A549 (cell line): ENCODE data around the gene TDP1. TPM values are rescaled to one million over a fixed set of nuclear protein-coding genes. Genes with fewer than 3 reads are reported as not detected.

Source experiments
- ATAC-seq, 2 experiments: fragments of 200-7000 bp in 1 of 2; fragments of >200 bp in 1 of 2; cut with Nextera tagmentation in 1 of 2; cut with Tn5 transposase in 1 of 2; 3 replicates each; pipeline versions ENCODE4 v1.8.0 to v1.9.1; 2018 to 2020; ENCODE audit warnings: mild to moderate bottlenecking in 1 of 2, moderate library complexity in 1 of 2
- CTCF ChIA-PET: fragments of 300-600 bp; sonication (Branson Sonifier 250); formaldehyde crosslinking; extraction: SDS; loops from one replicate; lab custom pipeline; 2021; ENCODE audit warnings: antibody characterized with exemption, inconsistent platforms; lab: Yijun Ruan, JAX
- POLR2A ChIA-PET: fragments of 350-600 bp; formaldehyde crosslinking; extraction: SDS; loops from one replicate; lab custom pipeline; 2021; ENCODE audit warnings: antibody characterized with exemption, inconsistent platforms; lab: Yijun Ruan, JAX
- DNase-seq, 2 experiments: peaks; one replicate each; pipeline versions ENCODE4 v3.0.0 to v3.0.0-alpha.2; 2011 to 2016; ENCODE audit warnings: low read depth in 1 of 2, low spot score in 1 of 2
- FAIRE-seq: peaks from 2 replicates; lab custom pipeline; 2011; peaks lifted over from hg19 to GRCh38; lab: Jason Lieb, UNC
- H3K27ac ChIP-seq, 2 experiments: fragments of >200 bp; sonication (Bioruptor Twin); formaldehyde crosslinking; 3 replicates each; pipeline ENCODE4 v1.5.1; 2016 to 2017
- H3K4me1 ChIP-seq: fragments of >200 bp; sonication (Bioruptor Twin); formaldehyde crosslinking; 3 replicates; pipeline ENCODE4 v1.6.1; 2016
- H3K4me2 ChIP-seq: fragments of >200 bp; sonication (Bioruptor Twin); formaldehyde crosslinking; 3 replicates; pipeline ENCODE4 v1.6.1; 2016
- H3K4me3 ChIP-seq: fragments of >200 bp; sonication (Bioruptor Twin); formaldehyde crosslinking; 3 replicates; pipeline ENCODE4 v1.5.1; 2016
- H3K9me3 ChIP-seq: fragments of >200 bp; sonication (Bioruptor Twin); formaldehyde crosslinking; 3 replicates; pipeline ENCODE4 v1.6.1; 2016
- BCL3 ChIP-seq: fragments of >200 bp; sonication (Bioruptor Twin); formaldehyde crosslinking; IDR thresholded peaks from 3 replicates; pipeline ENCODE4 v1.6.1; 2016
- BHLHE40 ChIP-seq: IDR thresholded peaks from 2 replicates; pipeline ENCODE4 v1.6.1; 2012; ENCODE audit warnings: low read depth, low read length, inconsistent platforms
- CBX2 ChIP-seq: fragments of 200-600 bp; sonication (generic); IDR thresholded peaks from 2 replicates; pipeline ENCODE4 v1.6.1; 2016; ENCODE audit warnings: low read depth, mild to moderate bottlenecking, borderline replicate concordance
- CEBPB ChIP-seq, 2 experiments: fragments of >200 bp in 1 of 2; sonication (Bioruptor Twin) in 1 of 2; formaldehyde crosslinking in 1 of 2; IDR thresholded peaks; 2 replicates each; pipeline ENCODE4 v1.6.1; 2012 to 2016
- EHMT2 ChIP-seq: fragments of 200-600 bp; sonication (generic); IDR thresholded peaks from 2 replicates; pipeline ENCODE4 v1.6.1; 2016; ENCODE audit warnings: antibody characterized with exemption, low read depth, mild to moderate bottlenecking, moderate library complexity
- EP300 ChIP-seq, 2 experiments: fragments of >200 bp; sonication (Bioruptor Twin); formaldehyde crosslinking; IDR thresholded peaks; 2 replicates in 1 of 2; 3 replicates in 1 of 2; pipeline ENCODE4 v1.6.1; 2016 to 2017
- ESRRA ChIP-seq: fragments of 150-350 bp; IDR thresholded peaks from 2 replicates; pipeline ENCODE4 v1.6.1; 2014; ENCODE audit warnings: mild to moderate bottlenecking, low read length, borderline replicate concordance
- FOSB ChIP-seq: fragments of 250-450 bp; sonication (Bioruptor Pico); IDR thresholded peaks from 2 replicates; pipeline ENCODE4 v1.5.0; 2020; ENCODE audit warnings: mild to moderate bottlenecking, moderate library complexity
- FOSL2 ChIP-seq, 2 experiments: fragments of 450-650 bp in 1 of 2; fragments of >200 bp in 1 of 2; sonication (Bioruptor Twin) in 1 of 2; formaldehyde crosslinking; IDR thresholded peaks; 2 replicates each; pipeline versions ENCODE4 v1.5.0 to v1.6.1; 2016 to 2020; ENCODE audit warnings: mild to moderate bottlenecking in 1 of 2, moderate library complexity in 1 of 2
- FOXS1 ChIP-seq: fragments of 250-450 bp; sonication (Bioruptor Pico); IDR thresholded peaks from 2 replicates; pipeline ENCODE4 v1.5.0; 2020; ENCODE audit warnings: mild to moderate bottlenecking, moderate library complexity
- GATA3 ChIP-seq: IDR thresholded peaks from 2 replicates; pipeline ENCODE4 v1.6.1; 2012; ENCODE audit warnings: borderline replicate concordance
- HDAC2 ChIP-seq: fragments of 200-600 bp; sonication (generic); IDR thresholded peaks from 2 replicates; pipeline ENCODE4 v1.6.1; 2016
- HEYL ChIP-seq: fragments of 250-450 bp; sonication (Bioruptor Pico); IDR thresholded peaks from 2 replicates; pipeline ENCODE4 v1.8.0; 2021; ENCODE audit warnings: mild to moderate bottlenecking, moderate library complexity
- HOXB13 ChIP-seq: fragments of 250-450 bp; sonication (Bioruptor Pico); IDR thresholded peaks from 2 replicates; pipeline ENCODE4 v1.5.0; 2020; ENCODE audit warnings: low read depth, mild to moderate bottlenecking, moderate library complexity
- KDM1A ChIP-seq: fragments of 200-600 bp; sonication (generic); IDR thresholded peaks from 2 replicates; pipeline ENCODE4 v1.6.1; 2016; ENCODE audit warnings: low read depth, mild to moderate bottlenecking
- KDM5A ChIP-seq: fragments of 200-600 bp; sonication (generic); IDR thresholded peaks from 2 replicates; pipeline ENCODE4 v1.6.1; 2016; ENCODE audit warnings: antibody characterized with exemption, mild to moderate bottlenecking
- MAFK ChIP-seq: fragments of 450-650 bp; IDR thresholded peaks from 2 replicates; pipeline ENCODE4 v1.6.1; 2014; ENCODE audit not compliant: partially characterized antibody
- MAZ ChIP-seq: fragments of 150-350 bp; IDR thresholded peaks from 2 replicates; pipeline ENCODE4 v1.6.1; 2014; ENCODE audit warnings: antibody characterized with exemption, low read depth, low read length, borderline replicate concordance
- MYC ChIP-seq: IDR thresholded peaks from 2 replicates; pipeline ENCODE4 v1.6.1; 2012; ENCODE audit warnings: mild to moderate bottlenecking, inconsistent platforms, low read length, improper control_type of control experiment, borderline replicate concordance
- NFE2L2 ChIP-seq: fragments of 150-350 bp; conservative IDR thresholded peaks from 2 replicates; pipeline ENCODE4 v1.6.1; 2014; ENCODE audit warnings: low read length
- NR3C1 ChIP-seq: fragments of >200 bp; sonication (Bioruptor Twin); formaldehyde crosslinking; IDR thresholded peaks from 3 replicates; pipeline ENCODE4 v1.6.1; 2017
- PBX3 ChIP-seq: IDR thresholded peaks from 2 replicates; pipeline ENCODE4 v1.6.1; 2012
- PHF8 ChIP-seq: fragments of 200-600 bp; sonication (generic); IDR thresholded peaks from 2 replicates; pipeline ENCODE4 v1.6.1; 2016; ENCODE audit warnings: low read depth, mild to moderate bottlenecking, antibody characterized with exemption, moderate library complexity, borderline replicate concordance
- POLR2AphosphoS2 ChIP-seq: conservative IDR thresholded peaks from 2 replicates; pipeline ENCODE4 v1.6.1; 2012; ENCODE audit warnings: low read length, improper control_type of control experiment, inconsistent platforms
- RARB ChIP-seq: fragments of 250-450 bp; sonication (Bioruptor Pico); IDR thresholded peaks from 2 replicates; pipeline ENCODE4 v1.8.0; 2021; ENCODE audit warnings: mild to moderate bottlenecking, moderate library complexity
- RCOR1 ChIP-seq: fragments of 150-350 bp; IDR thresholded peaks from 2 replicates; pipeline ENCODE4 v1.6.1; 2014; ENCODE audit warnings: antibody characterized with exemption, low read length, low read depth
- RNF2 ChIP-seq: fragments of 200-600 bp; sonication (generic); IDR thresholded peaks from 2 replicates; pipeline ENCODE4 v1.6.1; 2016; ENCODE audit warnings: low read depth, mild to moderate bottlenecking, antibody characterized with exemption, moderate library complexity, borderline replicate concordance
- SREBF2 ChIP-seq: fragments of 450-650 bp; IDR thresholded peaks from 2 replicates; pipeline ENCODE4 v1.6.1; 2014; ENCODE audit warnings: mild to moderate bottlenecking, moderate library complexity
- TFCP2L1 ChIP-seq: fragments of 250-450 bp; sonication (Bioruptor Pico); IDR thresholded peaks from 2 replicates; pipeline ENCODE4 v1.5.0; 2021; ENCODE audit warnings: mild to moderate bottlenecking
- ZFP36 ChIP-seq: fragments of 450-650 bp; IDR thresholded peaks from 2 replicates; pipeline ENCODE4 v1.6.1; 2014; ENCODE audit warnings: borderline replicate concordance; ENCODE audit not compliant: partially characterized antibody
- WGBS: methylation state at CpG from one replicate; pipeline ENCODE4 v1.1.6; 2017; ENCODE audit errors: missing lambda C conversion rate; 5-methylcytosine and 5-hydroxymethylcytosine counted together
- polyA plus RNA-seq, 4 experiments: library from polyadenylated mRNA; depleted of rRNA in 3 of 4; stranded (reverse); fragments of >200 nt; fragmentation: RNase III in 1 of 4; extraction: RNeasy Plus Mini Kit Qiagen cat#74134 plus additional on column Dnase treatment in 1 of 4; gene quantifications; 2 replicates in 3 of 4; 3 replicates in 1 of 4; pipeline ENCODE4 v1.2.3, GENCODE V29; 2011 to 2017

Gene TDP1
- polyA plus RNA-seq, 2 of the 4 experiments (the other 2 are of a cell fraction): 15.2 to 21.6 TPM

- H3K9me3 ChIP-seq: no peaks in the 10 kb centered on the region
- H3K4me3 ChIP-seq: no peak overlapping the region
- no peak for TF ChIP-seq EP300 (IDR thresholded peaks at IDR 0.05)
- FAIRE-seq: no peak
- H3K27ac ChIP-seq: no peak overlapping the region
- 93% methylated on average over 2 of the region's 2 CpGs for WGBS
- H3K4me1 ChIP-seq: peaks cover under 1% of the 10 kb centered on the region; the same call in 1 of the 3 replicates
- ATAC-seq: no peak
- H3K4me2 ChIP-seq: no peak overlapping the region
- ChIA-PET POLR2A (no interaction called here), CTCF (interaction anchor here (0.6 to 1.7 kb wide), 5 partner anchors 16 to 893 kb away, joined by 3 to 5 read pairs (median 3); no protein-coding TSS in a partner anchor)
- no peak for DNase-seq
Measured at GRCh38 chr14:89920056-89920455, 35.7 kb upstream of the TDP1 start.

- FAIRE-seq: no peak
- WGBS: 49% methylated on average over 3 of the region's 3 CpGs
- no peaks in the 10 kb centered on the region for H3K9me3 ChIP-seq
- no peak for TF ChIP-seq PHF8
- TF ChIP-seq NR3C1: no peak
- TF ChIP-seq RARB (CRISPR knock-in tag): no peak
- TF ChIP-seq FOSB (CRISPR knock-in tag): no peak
- TF ChIP-seq MYC: no peak
- TF ChIP-seq CBX2: no peak
- no peak for TF ChIP-seq ESRRA
- no peak for TF ChIP-seq POLR2AphosphoS2
- no peak for TF ChIP-seq KDM5A
- TF ChIP-seq RCOR1: no peak
- no peak for TF ChIP-seq EHMT2
- TF ChIP-seq NFE2L2: no peak
- no peak for TF ChIP-seq BCL3
- TF ChIP-seq TFCP2L1 (CRISPR knock-in tag): no peak
- no peak for TF ChIP-seq ZFP36
- no peak for TF ChIP-seq BHLHE40
- TF ChIP-seq HEYL (CRISPR knock-in tag): no peak
- TF ChIP-seq, all 56 proteins: peak for 0
- Histone ChIP-seq H3K4me3 (no peak overlapping the region), H3K27ac (no peak overlapping the region), H3K4me2 (no peak overlapping the region), H3K4me1 (no peaks in the 10 kb centered on the region)
- ATAC-seq: no peak
- POLR2A ChIA-PET: no interaction called here
- no peak for DNase-seq
- CTCF ChIA-PET: interaction anchor here (0.8 to 1.1 kb wide), 4 partner anchors 15 to 894 kb away, joined by 3 read pairs; no protein-coding TSS in a partner anchor
Measured at GRCh38 chr14:89921346-89921745, 34.4 kb upstream of the TDP1 start.

- ATAC-seq (no peak), FAIRE-seq (no peak), DNase-seq (no peak)
- H3K27ac ChIP-seq: no peak overlapping the region
- 84% methylated on average over 6 of the region's 6 CpGs for WGBS
- POLR2A ChIA-PET: no interaction called here
- TF ChIP-seq FOSL2 (IDR thresholded peaks at IDR 0.05) (no peak), FOSL2 (CRISPR knock-in tag; IDR thresholded peaks at IDR 0.05) (no peak), MAZ (no peak), KDM5A (no peak), MYC (no peak), TFCP2L1 (CRISPR knock-in tag) (no peak), EHMT2 (no peak), FOSB (CRISPR knock-in tag) (no peak), HOXB13 (CRISPR knock-in tag) (no peak), SREBF2 (no peak), FOXS1 (CRISPR knock-in tag) (no peak), KDM1A (no peak), GATA3 (no peak), PBX3 (no peak), EP300 (IDR thresholded peaks at IDR 0.05) (no peak), RNF2 (no peak), HDAC2 (no peak), MAFK (no peak), CEBPB (IDR thresholded peaks at IDR 0.05) (no peak)
- no peaks in the 10 kb centered on the region for H3K4me1 ChIP-seq
- no peaks in the 10 kb centered on the region for H3K9me3 ChIP-seq
- no peak overlapping the region for H3K4me2 ChIP-seq
- CTCF ChIA-PET: interaction anchor here (0.8 to 1.1 kb wide), 4 partner anchors 745 to 896 kb away, joined by 3 read pairs; no protein-coding TSS in a partner anchor
- no peak overlapping the region for H3K4me3 ChIP-seq
Measured at GRCh38 chr14:89922031-89922907, 33.5 kb upstream of the TDP1 start.
